RPMI7951 (cell line): ENCODE data around the gene COX6B2. TPM values are rescaled to one million over a fixed set of nuclear protein-coding genes. Genes with fewer than 3 reads are reported as not detected.
"Not testable (repeated sequence)": the region's sequence is repeated elsewhere in the genome, so short reads cannot be mapped to it uniquely, and the experiment has no call there.

Experiments
- DNase-seq: peaks from one replicate; pipeline ENCODE4 v3.0.0-alpha.2; 2012; ENCODE audit warnings: low read depth
- total RNA-seq: library from RNA; depleted of rRNA; stranded (reverse); fragments of >200 nt; shearing (Covaris generic); gene quantifications from 2 replicates; pipeline ENCODE4 v1.2.3, GENCODE V29; 2014; rRNA removed

COX6B2 gene, protein sequence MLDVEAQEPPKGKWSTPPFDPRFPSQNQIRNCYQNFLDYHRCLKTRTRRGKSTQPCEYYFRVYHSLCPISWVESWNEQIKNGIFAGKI
- 0.10 TPM in 1 of 2 replicates, not detected in the other for total RNA-seq

DNA sequence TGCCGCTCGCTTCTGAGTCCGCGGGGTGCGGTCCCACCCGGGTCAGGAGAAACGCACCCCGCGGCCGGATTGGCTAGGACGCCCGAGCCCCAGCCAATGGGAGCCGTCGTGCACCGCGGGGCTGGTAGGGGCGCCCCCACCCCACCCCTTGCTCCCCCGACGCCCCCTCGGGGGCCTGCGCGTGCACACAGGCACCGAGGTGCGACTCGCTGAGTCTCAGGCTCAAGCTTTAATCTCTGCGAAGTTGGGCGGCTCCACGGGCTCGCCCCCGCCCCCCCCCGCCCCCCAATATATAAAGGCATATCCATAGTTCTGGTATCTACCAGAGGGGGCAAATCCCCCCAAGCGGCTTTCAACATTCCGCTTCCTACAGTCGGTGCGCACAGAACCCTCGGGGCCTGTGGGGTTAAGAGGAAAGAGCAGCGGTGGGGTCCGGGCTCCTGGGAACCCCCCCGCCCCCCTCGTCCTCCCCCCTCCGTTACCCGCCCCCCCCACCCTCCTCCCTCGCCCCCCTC is at the start of gene COX6B2:
TSS of gene COX6B2 (minus strand) at position 22 of the 515 bp plus-strand sequence. CDS start 198 bp downstream, outside the sequence.
- no peak for DNase-seq

- DNase-seq = no peak
These were observed 48.0 kb upstream of the COX6B2 start for GRCh38 chr19:55402509-55402908.

- not testable (repeated sequence) for DNase-seq
These were observed 46.9 kb upstream of the COX6B2 start for GRCh38 chr19:55401390-55401789.

GRCh38 chr19:55400281-55401087 is 46.0 kb upstream of the COX6B2 start:
- DNase-seq = no peak

DNA sequence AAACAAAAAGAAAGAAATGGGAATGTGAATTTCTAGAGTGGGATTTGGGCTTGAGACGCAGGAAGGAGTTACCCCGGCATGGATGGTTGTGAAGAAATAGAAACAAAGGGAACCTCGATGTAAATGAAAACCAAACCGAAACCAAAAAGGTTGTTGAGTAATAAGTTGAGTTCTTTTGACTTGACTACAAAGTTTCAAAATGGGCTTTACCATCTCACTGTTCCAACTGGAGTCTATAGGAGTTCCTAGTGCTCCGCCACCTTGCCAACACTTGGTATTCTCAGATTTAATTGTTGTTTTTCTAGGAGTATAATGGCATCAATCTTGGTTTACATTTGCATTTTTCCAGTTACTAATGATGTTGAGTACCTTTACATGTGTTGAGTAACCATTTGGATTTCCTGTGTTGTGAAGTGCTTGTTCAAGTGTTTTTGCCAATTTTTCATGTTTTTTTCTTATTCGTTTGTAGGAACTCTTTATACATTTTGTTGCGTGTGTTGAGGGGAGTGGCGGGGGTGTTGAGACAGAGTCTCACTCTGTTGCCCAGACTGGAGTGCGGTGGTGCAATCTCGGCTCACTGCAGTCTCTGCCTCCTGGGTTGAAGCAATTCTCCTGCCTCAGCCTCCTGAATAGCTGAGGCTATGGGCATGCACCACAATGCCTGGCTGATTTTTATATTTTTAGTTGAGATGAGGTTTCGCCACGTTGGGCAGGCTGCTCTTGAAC is 43.8 kb upstream of the COX6B2 start:
- DNase-seq = no peak

DNA sequence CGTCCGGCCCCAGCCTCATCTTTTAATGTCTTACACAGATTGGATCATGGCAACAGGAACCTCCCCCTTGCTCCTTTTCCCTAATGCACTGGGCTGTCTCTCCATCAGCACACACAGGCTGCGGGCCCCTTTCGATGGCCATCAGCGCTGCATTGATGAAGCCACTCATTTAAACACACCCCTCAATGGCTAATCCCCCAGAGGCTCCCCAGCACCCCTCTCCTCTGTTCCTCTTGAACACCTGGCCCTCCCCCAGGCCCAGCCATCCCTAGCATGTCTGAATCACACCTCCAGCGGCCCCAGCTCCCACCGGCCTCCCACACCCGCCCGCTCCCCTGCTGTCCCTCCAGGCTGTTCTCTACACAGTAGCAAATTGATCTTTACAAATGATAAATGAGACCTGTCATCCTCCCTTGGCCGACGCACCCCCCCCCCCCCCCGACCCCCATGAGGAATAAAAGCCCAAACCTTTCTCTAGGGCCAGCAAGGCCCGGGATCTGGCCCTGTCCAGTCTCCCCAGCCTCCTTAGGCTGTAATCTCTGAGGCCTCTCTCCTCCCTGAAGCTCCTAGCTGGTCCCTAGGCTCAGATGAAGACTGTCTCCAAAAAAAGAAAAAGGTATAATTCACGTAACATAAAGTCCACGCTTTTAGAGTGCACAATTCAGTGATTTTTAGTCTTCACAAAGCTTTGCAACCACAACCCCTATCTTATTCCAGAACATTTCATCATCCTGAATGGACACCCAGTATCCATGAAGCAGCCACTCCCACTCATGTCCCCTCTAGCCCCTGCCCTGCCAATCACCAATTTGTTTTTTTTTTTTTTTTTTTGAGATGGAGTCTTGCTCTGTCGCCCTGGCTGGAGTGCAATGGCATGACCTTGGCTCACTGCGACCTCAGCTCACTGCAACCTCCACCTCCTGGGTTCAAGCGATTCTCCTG is 38.6 kb upstream of the COX6B2 start:
- no peak for DNase-seq

GRCh38 chr19:55391702-55392615 is 37.4 kb upstream of the COX6B2 start:
- DNase-seq = no peak

GRCh38 chr19:55391191-55391670 is 36.7 kb upstream of the COX6B2 start:
- no peak for DNase-seq

DNA sequence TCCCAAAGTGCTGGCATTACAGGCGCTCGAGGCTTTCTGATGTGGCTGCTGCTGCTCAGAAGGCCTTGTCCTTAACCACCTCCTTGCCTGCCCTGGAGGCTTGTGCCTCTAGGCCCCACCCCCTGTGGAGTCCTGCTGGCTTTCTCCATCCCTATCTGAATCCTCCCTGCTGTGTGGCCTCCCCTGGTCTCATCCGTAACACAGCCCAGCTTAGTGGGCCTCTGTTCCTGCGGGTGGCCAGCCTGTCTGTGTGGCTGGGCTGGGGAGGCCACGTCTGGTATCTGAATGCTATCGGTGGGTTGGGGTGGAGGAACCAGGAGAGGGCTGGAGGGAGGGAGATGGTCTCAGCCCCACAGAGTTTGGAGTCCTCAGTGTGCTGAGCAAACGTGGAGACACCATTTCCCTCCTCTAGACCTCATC is 36.0 kb upstream of the COX6B2 start:
- DNase-seq = no peak

DNA sequence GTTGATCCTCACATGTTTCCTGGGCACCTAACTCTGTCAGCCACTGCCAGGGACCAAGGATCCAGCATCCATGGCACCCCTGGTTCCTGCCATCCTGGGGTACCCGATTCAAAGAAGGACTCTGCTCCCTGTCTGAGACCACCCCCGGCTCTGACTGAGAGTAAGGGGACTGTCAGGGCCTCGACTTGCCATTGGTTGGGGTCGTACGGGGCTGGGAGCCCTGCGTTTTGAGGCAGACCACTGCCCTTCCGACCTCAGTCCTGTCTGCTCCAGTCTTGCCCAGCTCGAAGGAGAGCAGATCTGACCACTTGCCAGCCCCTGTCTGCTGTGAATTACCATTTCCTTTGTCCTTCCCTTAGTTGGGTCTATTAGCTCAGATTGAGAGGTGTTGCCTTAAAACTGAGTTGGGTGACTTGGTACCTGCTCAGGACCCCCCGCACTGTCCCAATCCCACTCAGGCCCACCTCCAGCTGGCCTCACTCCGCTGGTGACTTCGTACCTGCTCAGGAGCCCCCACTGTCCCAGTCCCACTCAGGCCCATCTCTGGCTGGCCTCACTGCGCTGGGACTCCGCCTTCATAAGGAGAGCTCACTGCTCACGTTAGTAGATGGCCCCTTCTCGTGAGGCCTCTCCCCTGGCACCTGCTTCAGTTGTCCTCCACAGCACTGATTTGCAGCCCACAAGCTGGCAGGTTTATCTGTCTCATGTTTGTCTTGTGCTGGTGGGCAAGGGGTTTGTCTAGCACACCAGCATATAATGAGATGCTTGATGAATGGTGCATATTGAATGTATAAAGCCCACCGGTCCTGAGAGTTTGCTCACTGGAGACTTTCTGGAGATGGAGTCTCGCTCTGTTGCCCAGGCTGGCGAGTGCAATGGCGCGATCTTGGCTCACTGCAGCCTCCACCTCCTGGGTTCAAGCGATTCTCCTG is 35.1 kb upstream of the COX6B2 start:
- DNase-seq = no peak

DNA sequence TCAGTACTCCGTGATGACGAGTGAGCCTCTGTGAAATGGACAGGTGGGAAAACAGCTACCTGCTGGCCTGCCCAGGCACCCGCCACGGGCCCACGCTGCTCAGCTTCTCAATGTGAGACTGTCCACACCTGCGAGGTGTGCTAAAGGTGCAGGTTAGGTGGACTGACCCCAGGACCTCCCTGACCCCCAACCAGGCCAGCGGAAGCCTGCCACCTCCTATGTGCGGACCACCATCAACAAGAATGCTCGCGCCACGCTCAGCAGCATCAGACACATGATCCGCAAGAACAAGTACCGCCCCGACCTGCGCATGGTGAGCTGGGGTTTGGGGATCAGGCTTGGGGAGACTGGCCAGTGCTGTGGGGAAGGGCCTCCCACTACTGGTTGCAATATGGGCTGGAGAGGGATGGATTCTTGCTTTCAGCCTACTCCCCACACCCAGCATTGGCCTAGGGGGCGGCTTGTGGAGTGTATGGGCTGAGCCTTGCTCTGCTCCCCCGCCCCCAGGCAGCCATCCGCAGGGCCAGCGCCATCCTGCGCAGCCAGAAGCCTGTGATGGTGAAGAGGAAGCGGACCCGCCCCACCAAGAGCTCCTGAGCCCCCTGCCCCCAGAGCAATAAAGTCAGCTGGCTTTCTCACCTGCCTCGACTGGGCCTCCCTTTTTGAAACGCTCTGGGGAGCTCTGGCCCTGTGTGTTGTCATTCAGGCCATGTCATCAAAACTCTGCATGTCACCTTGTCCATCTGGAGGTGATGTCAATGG is 33.4 kb upstream of the COX6B2 start:
- DNase-seq = no peak

DNA sequence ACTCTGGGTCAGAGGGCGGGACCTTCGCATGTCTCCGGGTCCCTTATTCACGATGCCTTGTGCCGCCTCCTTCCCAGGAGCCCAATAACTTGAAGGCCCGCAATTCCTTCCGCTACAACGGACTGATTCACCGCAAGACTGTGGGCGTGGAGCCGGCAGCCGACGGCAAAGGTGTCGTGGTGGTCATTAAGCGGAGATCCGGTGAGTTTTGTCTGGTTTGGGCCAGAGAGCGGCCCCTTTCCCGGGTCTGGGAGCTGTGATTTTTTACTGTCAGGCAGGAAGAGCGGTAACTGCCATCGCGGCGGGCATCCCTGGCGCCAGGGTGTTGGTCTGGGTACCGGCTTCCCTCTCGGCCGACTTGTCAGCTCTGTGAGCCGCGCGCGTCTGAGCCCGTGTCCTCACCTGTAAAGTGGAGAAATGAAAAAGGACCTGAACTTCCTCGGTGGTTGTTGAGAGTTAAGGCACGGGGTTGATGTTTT is 32.0 kb upstream of the COX6B2 start:
- no peak for DNase-seq

DNA sequence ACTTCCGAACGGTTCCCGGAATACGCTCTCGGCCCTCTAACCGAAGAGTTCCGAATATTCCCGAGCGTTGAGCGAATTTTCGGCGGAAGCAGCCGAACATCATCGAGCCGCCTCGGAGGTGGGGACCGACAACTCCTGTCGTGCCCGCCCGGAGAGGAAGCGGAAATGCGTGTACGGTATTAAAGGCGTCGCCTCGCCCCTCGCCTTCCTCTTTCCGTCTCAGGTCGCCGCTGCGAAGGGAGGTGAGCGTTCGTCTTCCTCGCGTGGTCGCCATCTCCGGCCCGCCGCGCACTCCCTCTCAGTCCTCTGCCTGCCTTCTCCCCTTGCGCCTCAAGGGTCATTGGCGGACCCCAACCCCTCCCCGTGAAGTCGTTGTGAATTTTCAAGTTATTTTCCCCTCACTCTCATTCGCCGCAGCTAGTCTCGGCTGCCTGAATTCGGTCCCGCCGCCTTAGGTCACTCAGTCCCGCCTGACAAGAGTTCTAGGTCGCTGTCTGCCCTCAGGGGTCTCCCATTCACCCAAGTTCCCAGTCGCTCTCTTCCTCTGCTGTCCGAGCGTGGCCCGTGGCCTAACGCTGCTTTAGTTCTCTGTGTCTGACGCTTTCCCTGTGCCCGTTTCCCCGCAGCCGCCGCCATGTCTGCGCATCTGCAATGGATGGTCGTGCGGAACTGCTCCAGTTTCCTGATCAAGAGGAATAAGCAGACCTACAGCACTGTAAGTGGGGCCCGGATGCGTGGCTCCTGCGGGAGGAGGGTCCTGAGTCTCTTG is 31.4 kb upstream of the COX6B2 start, which contains the start of gene RPL28:
TSS of gene RPL28 (plus strand) at position 209 of the 769 bp plus-strand sequence. CDS start at position 635, 426 bp downstream.
- DNase-seq = peak; percentile 97

- peak; percentile 94 for DNase-seq
These were observed 30.6 kb upstream of the COX6B2 start for GRCh38 chr19:55384920-55385723.

DNA sequence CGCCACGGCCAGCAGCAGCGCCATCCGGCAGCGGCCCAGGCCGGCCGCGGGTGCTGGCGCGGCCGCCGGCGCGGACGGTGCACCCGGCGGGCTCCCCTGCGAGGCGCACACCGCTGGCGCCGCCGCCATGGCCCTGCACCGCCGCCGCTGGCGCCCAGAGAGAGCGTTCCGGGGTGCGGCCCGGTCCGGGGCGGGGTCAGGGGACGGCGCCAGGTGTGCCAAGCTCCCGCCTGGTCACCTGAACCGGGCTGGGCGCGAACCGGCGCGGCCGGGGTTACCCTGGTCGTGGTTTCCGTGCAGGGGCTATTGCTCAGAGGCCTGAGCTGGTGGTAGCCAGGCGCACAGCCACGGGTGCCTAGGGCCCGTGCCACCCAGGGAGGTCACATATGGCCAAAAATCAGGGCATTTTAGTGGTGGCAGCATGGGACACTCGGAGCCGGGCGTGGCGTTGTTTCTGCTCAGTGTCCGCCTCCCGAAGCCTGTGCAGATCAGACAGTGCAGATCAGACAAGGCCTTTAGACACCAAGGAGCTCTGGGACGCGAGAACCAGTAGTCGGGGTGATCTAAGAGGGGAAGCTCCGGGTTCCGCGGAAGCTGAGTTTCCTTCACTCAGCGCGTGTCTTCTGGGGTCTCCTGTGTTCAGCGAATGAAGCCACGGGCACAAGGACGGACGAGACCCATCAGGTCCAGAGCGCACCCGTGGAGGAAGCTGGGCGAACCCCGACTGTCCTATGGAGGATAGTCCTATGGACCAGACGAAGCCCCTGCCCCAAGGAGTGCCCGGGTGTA is 29.8 kb upstream of the COX6B2 start, which contains the start of gene TMEM238:
TSS of gene TMEM238 (minus strand) at position 162 of the 789 bp plus-strand sequence. CDS start at position 129, 33 bp downstream.
- no peak for DNase-seq
